WTC11 (cell line): ENCODE measurements around the gene PLEKHS1.

Experiments
- CBFB ChIP-seq: sonication (generic); formaldehyde crosslinking; IDR thresholded peaks from 2 replicates; pipeline ENCODE4 v1.8.1; 2022; ENCODE audit warnings: mild to moderate bottlenecking, low read depth, missing genetic modification reagents
- CTCF ChIP-seq: fragments of 200-600 bp; IDR thresholded peaks from 2 replicates; pipeline ENCODE4 v1.8.0; 2022; ENCODE audit warnings: antibody characterized with exemption
- FOXJ3 ChIP-seq: sonication (generic); formaldehyde crosslinking; IDR thresholded peaks from 2 replicates; pipeline ENCODE4 v1.9.0; 2021; ENCODE audit warnings: missing genetic modification reagents, mild to moderate bottlenecking, borderline replicate concordance
- FOXK1 ChIP-seq: sonication (generic); formaldehyde crosslinking; IDR thresholded peaks from 2 replicates; pipeline ENCODE4 v1.8.0; 2022; ENCODE audit warnings: mild to moderate bottlenecking, moderate library complexity, missing genetic modification reagents
- MAX ChIP-seq: sonication (generic); formaldehyde crosslinking; IDR thresholded peaks from 2 replicates; pipeline ENCODE4 v1.8.0; 2022; ENCODE audit warnings: mild to moderate bottlenecking, missing genetic modification reagents
- SP1 ChIP-seq: sonication (generic); formaldehyde crosslinking; conservative IDR thresholded peaks from 2 replicates; pipeline ENCODE4 v1.8.1; 2022; ENCODE audit warnings: missing genetic modification reagents
- STAT6 ChIP-seq: sonication (generic); formaldehyde crosslinking; conservative IDR thresholded peaks from 2 replicates; pipeline ENCODE4 v1.8.1; 2023; ENCODE audit warnings: mild to moderate bottlenecking, low read depth, missing genetic modification reagents, moderate library complexity
- TEAD4 ChIP-seq: sonication (generic); formaldehyde crosslinking; IDR thresholded peaks from 2 replicates; pipeline ENCODE4 v1.8.0; 2022; ENCODE audit warnings: mild to moderate bottlenecking, missing genetic modification reagents
- USF1 ChIP-seq: sonication (generic); formaldehyde crosslinking; IDR thresholded peaks from 2 replicates; pipeline ENCODE4 v1.8.0; 2022; ENCODE audit warnings: mild to moderate bottlenecking, missing genetic modification reagents
- USF2 ChIP-seq: sonication (generic); formaldehyde crosslinking; IDR thresholded peaks from 2 replicates; pipeline ENCODE4 v1.8.1; 2023; ENCODE audit warnings: mild to moderate bottlenecking, missing genetic modification reagents, moderate library complexity
- ZNF121 ChIP-seq: sonication (generic); formaldehyde crosslinking; IDR thresholded peaks from 2 replicates; pipeline ENCODE4 v1.8.0; 2023; ENCODE audit warnings: missing genetic modification reagents
- ZNF138 ChIP-seq: sonication (generic); formaldehyde crosslinking; conservative IDR thresholded peaks from 2 replicates; pipeline ENCODE4 v1.8.1; 2022; ENCODE audit warnings: mild to moderate bottlenecking, moderate library complexity, missing genetic modification reagents
- ZNF263 ChIP-seq: sonication (generic); formaldehyde crosslinking; IDR thresholded peaks from 2 replicates; pipeline ENCODE4 v1.8.1; 2022; ENCODE audit warnings: low read depth, mild to moderate bottlenecking, moderate library complexity, missing genetic modification reagents

- TF ChIP-seq CTCF (no peak), MAX (CRISPR knock-in tag) (no peak), STAT6 (CRISPR knock-in tag) (no peak), USF2 (no peak), TEAD4 (CRISPR knock-in tag) (no peak), SP1 (CRISPR knock-in tag) (no peak), FOXK1 (CRISPR knock-in tag) (no peak), ZNF121 (CRISPR knock-in tag) (no peak), ZNF138 (CRISPR knock-in tag) (no peak), ZNF263 (no peak), CBFB (CRISPR knock-in tag) (no peak), FOXJ3 (CRISPR knock-in tag) (no peak), USF1 (CRISPR knock-in tag) (no peak)
These were observed 38.5 kb upstream of the PLEKHS1 start for GRCh38 chr10:113712755-113713639.
